ENCODE results near the gene HSBP1L1. TPM values are rescaled to one million over a fixed set of nuclear protein-coding genes. Genes with fewer than 3 reads are reported as not detected.

HSBP1L1 gene
- total and polyA plus RNA-seq, 2 donors (not counting 3 experiments of a cell fraction or from before 2014, with no cell fraction given): 5.2 to 7.1 TPM

DNA sequence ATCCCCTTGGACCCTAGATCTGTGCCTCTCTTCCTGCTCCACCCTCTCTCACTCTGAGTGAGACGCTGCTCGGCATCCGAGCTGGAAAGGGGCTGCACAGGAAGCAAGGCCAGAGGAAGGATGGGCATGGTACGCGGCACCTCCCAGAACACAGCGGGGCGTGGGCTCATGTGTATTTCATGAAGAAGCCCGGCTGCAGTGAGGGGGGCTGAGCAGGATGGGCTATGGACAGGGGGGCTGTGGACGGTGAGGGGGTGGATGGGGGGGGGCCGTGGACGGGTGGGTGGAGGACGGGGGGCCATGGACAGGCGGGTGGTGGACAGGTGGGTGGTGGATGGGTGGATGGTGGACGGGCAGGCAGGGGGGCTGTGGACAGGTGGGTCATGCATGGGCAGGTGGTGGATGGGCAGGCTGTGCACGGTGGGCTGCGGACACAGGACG is 41.5 kb upstream of the HSBP1L1 start:
- H3K9ac ChIP-seq (replicated peaks; ENCODE audit: extremely low read depth, insufficient read depth, low read length): no peak overlapping the region
- CTCF ChIA-PET: no interaction called here
- no peak overlapping the region for H3K27ac ChIP-seq (ENCODE audit: insufficient read depth, low read depth, low read length)
- DNase-seq (ENCODE audit: low read depth, low spot score) (no peak), FAIRE-seq (no peak)
- no peaks in the 10 kb centered on the region for H3K9me1 ChIP-seq (replicated peaks; ENCODE audit: control insufficient read depth, extremely low read depth, insufficient read depth, low read length)
- no peaks in the 10 kb centered on the region for H3K4me1 ChIP-seq (ENCODE audit: control insufficient read depth, extremely low read depth, insufficient read depth, low read length)
- H3K4me2 ChIP-seq (ENCODE audit: insufficient read depth, low read length): no peak overlapping the region
- no peaks in the 10 kb centered on the region for H3K9me3 ChIP-seq (replicated peaks; ENCODE audit: control insufficient read depth, insufficient read depth, low read length)
- no peaks in the 10 kb centered on the region for H3K27me3 ChIP-seq (ENCODE audit: control insufficient read depth in 2 of 2, insufficient read depth in 2 of 2, low read length in 2 of 2)
- POLR2A ChIA-PET: no interaction called here
- no peak overlapping the region for H3K4me3 ChIP-seq (replicated peaks in 1 of 3; ENCODE audit: insufficient read depth in 1 of 3, low read depth in 1 of 3, low read length in 3 of 3)
- no peaks in the 10 kb centered on the region for H3K79me2 ChIP-seq (ENCODE audit: control insufficient read depth, insufficient read depth, low read length)
- intact Hi-C loops (cut with micrococcal nuclease) (no loop called here), dilution Hi-C loops (cut with MboI; ENCODE audit: extremely low pct_ligation_motif_present, low sequenced_read_pairs) (no loop called here)
- H4K20me1 ChIP-seq (replicated peaks; ENCODE audit: control insufficient read depth, extremely low read depth, insufficient read depth, low read length): no peaks in the 10 kb centered on the region
- TF ChIP-seq POLR2A (IDR thresholded peaks at IDR 0.05; ENCODE audit: low read depth, low read length): no peak
- no peak for TF ChIP-seq POLR2AphosphoS5 (IDR thresholded peaks at IDR 0.05; ENCODE audit: insufficient read depth, low read depth, low read length)
- TF ChIP-seq GATA2 (IDR thresholded peaks at IDR 0.05; ENCODE audit: insufficient read depth, insufficient read length, low read depth, low read length): no peak
- no peak for TF ChIP-seq MYC (IDR thresholded peaks at IDR 0.05; ENCODE audit: low read depth, low read length)
- no peak for TF ChIP-seq JUN (IDR thresholded peaks at IDR 0.05; ENCODE audit: borderline replicate concordance, insufficient read depth, insufficient read length, low read depth)
- TF ChIP-seq, protein P1, sequence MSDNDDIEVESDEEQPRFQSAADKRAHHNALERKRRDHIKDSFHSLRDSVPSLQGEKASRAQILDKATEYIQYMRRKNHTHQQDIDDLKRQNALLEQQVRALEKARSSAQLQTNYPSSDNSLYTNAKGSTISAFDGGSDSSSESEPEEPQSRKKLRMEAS (IDR thresholded peaks at IDR 0.05; ENCODE audit: insufficient read depth, insufficient read length): no peak
- H3K36me3 ChIP-seq (ENCODE audit: control insufficient read depth in 2 of 2, extremely low read depth in 1 of 2, insufficient read depth in 2 of 2, low read length in 2 of 2): peaks cover 0 to 8% of the 10 kb centered on the region in 2 experiments
- BruUV-seq (replicated peaks): no TSS peak
- no peak overlapping the region for H2AFZ ChIP-seq (ENCODE audit: low read depth, low read length)

DNA sequence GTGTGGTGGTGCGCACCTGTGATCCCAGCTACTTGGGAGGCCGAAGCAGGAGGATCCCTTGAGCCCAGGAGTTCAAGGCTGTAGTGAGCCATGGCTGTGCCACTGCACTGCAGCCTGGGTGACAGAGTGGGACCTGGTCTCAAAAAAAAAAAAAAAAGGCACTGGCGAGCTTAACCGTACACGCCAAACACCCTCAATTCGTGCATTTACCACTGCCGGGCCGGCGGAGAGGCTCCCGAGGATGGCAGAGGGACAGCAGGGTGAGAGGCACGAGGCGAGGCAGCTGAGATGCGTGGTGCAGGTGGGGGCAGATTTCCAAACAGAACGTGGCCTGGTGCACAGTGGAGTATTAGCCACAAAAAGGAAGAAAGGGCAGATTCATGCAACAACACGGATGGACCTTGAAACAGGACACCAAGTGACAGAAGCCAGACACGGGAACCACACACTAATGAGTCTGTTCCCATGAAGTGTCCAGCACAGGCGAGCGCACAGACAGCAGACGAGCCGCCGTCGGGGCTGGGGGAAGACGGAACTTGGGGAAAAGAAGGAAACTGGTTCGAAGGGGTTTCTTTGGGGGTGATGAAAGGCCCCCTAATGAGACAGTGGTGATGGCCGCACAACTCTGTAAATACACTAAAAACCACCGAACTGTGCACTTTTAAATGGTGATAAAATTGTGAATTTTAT is 40.4 kb upstream of the HSBP1L1 start:
- intact Hi-C loops (cut with micrococcal nuclease): no loop called here
- H3K36me3 ChIP-seq (ENCODE audit: control insufficient read depth in 2 of 2, extremely low read depth in 1 of 2, insufficient read depth in 2 of 2, low read length in 2 of 2): peaks cover 0 to 10% of the 10 kb centered on the region in 2 experiments
- no peak for DNase-seq (ENCODE audit: low read depth, low spot score)
- no TSS peak for BruUV-seq (replicated peaks)
- TF ChIP-seq GATA2 (IDR thresholded peaks at IDR 0.05; ENCODE audit: insufficient read depth, insufficient read length, low read depth, low read length) (no peak), FOS (IDR thresholded peaks at IDR 0.05; ENCODE audit: borderline replicate concordance, insufficient read depth, low read length) (no peak), POLR2AphosphoS5 (IDR thresholded peaks at IDR 0.05; ENCODE audit: insufficient read depth, low read depth, low read length) (no peak), JUN (IDR thresholded peaks at IDR 0.05; ENCODE audit: borderline replicate concordance, insufficient read depth, insufficient read length, low read depth) (no peak), POLR2A (IDR thresholded peaks at IDR 0.05; ENCODE audit: low read depth, low read length) (no peak), MYC (IDR thresholded peaks at IDR 0.05; ENCODE audit: low read depth, low read length) (no peak), EZH2 (IDR thresholded peaks at IDR 0.05; ENCODE audit: borderline replicate concordance, low read depth, low read length, severe bottlenecking) (no peak)
- TF ChIP-seq, protein P1 (IDR thresholded peaks at IDR 0.05; ENCODE audit: insufficient read depth, insufficient read length): no peak
- TF ChIP-seq, protein P2, sequence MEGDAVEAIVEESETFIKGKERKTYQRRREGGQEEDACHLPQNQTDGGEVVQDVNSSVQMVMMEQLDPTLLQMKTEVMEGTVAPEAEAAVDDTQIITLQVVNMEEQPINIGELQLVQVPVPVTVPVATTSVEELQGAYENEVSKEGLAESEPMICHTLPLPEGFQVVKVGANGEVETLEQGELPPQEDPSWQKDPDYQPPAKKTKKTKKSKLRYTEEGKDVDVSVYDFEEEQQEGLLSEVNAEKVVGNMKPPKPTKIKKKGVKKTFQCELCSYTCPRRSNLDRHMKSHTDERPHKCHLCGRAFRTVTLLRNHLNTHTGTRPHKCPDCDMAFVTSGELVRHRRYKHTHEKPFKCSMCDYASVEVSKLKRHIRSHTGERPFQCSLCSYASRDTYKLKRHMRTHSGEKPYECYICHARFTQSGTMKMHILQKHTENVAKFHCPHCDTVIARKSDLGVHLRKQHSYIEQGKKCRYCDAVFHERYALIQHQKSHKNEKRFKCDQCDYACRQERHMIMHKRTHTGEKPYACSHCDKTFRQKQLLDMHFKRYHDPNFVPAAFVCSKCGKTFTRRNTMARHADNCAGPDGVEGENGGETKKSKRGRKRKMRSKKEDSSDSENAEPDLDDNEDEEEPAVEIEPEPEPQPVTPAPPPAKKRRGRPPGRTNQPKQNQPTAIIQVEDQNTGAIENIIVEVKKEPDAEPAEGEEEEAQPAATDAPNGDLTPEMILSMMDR (IDR thresholded peaks at IDR 0.05; ENCODE audit: extremely low read depth in 1 of 2, insufficient read depth in 1 of 2, low read depth in 1 of 2, low read length in 2 of 2): no peak
- ChIA-PET POLR2A (no interaction called here), CTCF (no interaction called here)
- no peaks in the 10 kb centered on the region for H3K9me1 ChIP-seq (replicated peaks; ENCODE audit: control insufficient read depth, extremely low read depth, insufficient read depth, low read length)
- H3K9ac ChIP-seq (replicated peaks; ENCODE audit: extremely low read depth, insufficient read depth, low read length): no peak overlapping the region
- FAIRE-seq: no peak
- H3K9me3 ChIP-seq (replicated peaks; ENCODE audit: control insufficient read depth, insufficient read depth, low read length): no peaks in the 10 kb centered on the region
- no peaks in the 10 kb centered on the region for H3K27me3 ChIP-seq (ENCODE audit: control insufficient read depth in 2 of 2, insufficient read depth in 2 of 2, low read length in 2 of 2)
- H3K4me2 ChIP-seq (ENCODE audit: insufficient read depth, low read length): no peak overlapping the region
- H3K4me3 ChIP-seq (replicated peaks in 1 of 3; ENCODE audit: insufficient read depth in 1 of 3, low read depth in 1 of 3, low read length in 3 of 3): no peak overlapping the region
- dilution Hi-C loops (cut with MboI; ENCODE audit: extremely low pct_ligation_motif_present, low sequenced_read_pairs): no loop called here
- no peak overlapping the region for H3K27ac ChIP-seq (ENCODE audit: insufficient read depth, low read depth, low read length)
- H3K4me1 ChIP-seq (ENCODE audit: control insufficient read depth, extremely low read depth, insufficient read depth, low read length): no peaks in the 10 kb centered on the region
- H3K79me2 ChIP-seq (ENCODE audit: control insufficient read depth, insufficient read depth, low read length): peaks cover 8% of the 10 kb centered on the region
- H4K20me1 ChIP-seq (replicated peaks; ENCODE audit: control insufficient read depth, extremely low read depth, insufficient read depth, low read length): no peaks in the 10 kb centered on the region
- no peak overlapping the region for H2AFZ ChIP-seq (ENCODE audit: low read depth, low read length)
